ENCODE results near the gene ADCY5.

ADCY5 gene

GRCh38 chr3:123321806-123322205 lies 127.1 kb downstream of the ADCY5 start:
- Histone ChIP-seq H3K27me3 (ENCODE audit: control insufficient read depth, insufficient read depth, low read length) (no peaks in the 10 kb centered on the region; the same call in 1 of the 2 replicates), H3K9ac (ENCODE audit: low read length) (no peak overlapping the region), H3K27ac (ENCODE audit: low read depth, low read length) (no peak overlapping the region), H3K4me1 (ENCODE audit: control insufficient read depth, insufficient read depth, low read length) (peaks cover 32% of the 10 kb centered on the region), H3K36me3 (ENCODE audit: control insufficient read depth, insufficient read depth, low read length) (no peaks in the 10 kb centered on the region), H3K9me3 (ENCODE audit: control insufficient read depth, insufficient read depth, low read depth, low read length) (no peaks in the 10 kb centered on the region), H3K4me3 (ENCODE audit: low read depth, low read length) (no peak overlapping the region)

GRCh38 chr3:123320221-123320620 lies 128.7 kb downstream of the ADCY5 start:
- Histone ChIP-seq H3K27ac (ENCODE audit: low read depth, low read length) (no peak overlapping the region), H3K4me1 (ENCODE audit: control insufficient read depth, insufficient read depth, low read length) (peaks cover 45% of the 10 kb centered on the region), H3K9me3 (ENCODE audit: control insufficient read depth, insufficient read depth, low read depth, low read length) (no peaks in the 10 kb centered on the region), H3K36me3 (ENCODE audit: control insufficient read depth, insufficient read depth, low read length) (no peaks in the 10 kb centered on the region), H3K4me3 (ENCODE audit: low read depth, low read length) (0 out of 2 replicates have a peak overlapping the region, but pooled peaks have one; percentile 9), H3K27me3 (ENCODE audit: control insufficient read depth, insufficient read depth, low read length) (no peaks in the 10 kb centered on the region; the same call in 1 of the 2 replicates), H3K9ac (ENCODE audit: low read length) (no peak overlapping the region)

GRCh38 chr3:123319760-123320159 lies 129.1 kb downstream of the ADCY5 start:
- peak overlapping the region; percentile 9 for H3K4me3 ChIP-seq (ENCODE audit: low read depth, low read length)
- H3K9ac ChIP-seq (ENCODE audit: low read length) = no peak overlapping the region
- no peaks in the 10 kb centered on the region; the same call in 1 of the 2 replicates for H3K27me3 ChIP-seq (ENCODE audit: control insufficient read depth, insufficient read depth, low read length)
- H3K27ac ChIP-seq (ENCODE audit: low read depth, low read length) = no peak overlapping the region
- no peaks in the 10 kb centered on the region for H3K36me3 ChIP-seq (ENCODE audit: control insufficient read depth, insufficient read depth, low read length)
- no peaks in the 10 kb centered on the region for H3K9me3 ChIP-seq (ENCODE audit: control insufficient read depth, insufficient read depth, low read depth, low read length)
- H3K4me1 ChIP-seq (ENCODE audit: control insufficient read depth, insufficient read depth, low read length) = peaks cover 50% of the 10 kb centered on the region

- Histone ChIP-seq H3K4me1 (ENCODE audit: control insufficient read depth, insufficient read depth, low read length) (peaks cover 64% of the 10 kb centered on the region), H3K36me3 (ENCODE audit: control insufficient read depth, insufficient read depth, low read length) (no peaks in the 10 kb centered on the region), H3K27ac (ENCODE audit: low read depth, low read length) (no peak overlapping the region), H3K27me3 (ENCODE audit: control insufficient read depth, insufficient read depth, low read length) (no peaks in the 10 kb centered on the region; the same call in 1 of the 2 replicates), H3K9ac (ENCODE audit: low read length) (no peak overlapping the region), H3K4me3 (ENCODE audit: low read depth, low read length) (no peak overlapping the region), H3K9me3 (ENCODE audit: control insufficient read depth, insufficient read depth, low read depth, low read length) (no peaks in the 10 kb centered on the region)
These were observed 130.5 kb downstream of the ADCY5 start for GRCh38 chr3:123318374-123318773.

- H3K36me3 ChIP-seq (ENCODE audit: control insufficient read depth, insufficient read depth, low read length) = no peaks in the 10 kb centered on the region
- H3K9ac ChIP-seq (ENCODE audit: low read length) = no peak overlapping the region
- no peaks in the 10 kb centered on the region; the same call in 1 of the 2 replicates for H3K27me3 ChIP-seq (ENCODE audit: control insufficient read depth, insufficient read depth, low read length)
- peaks cover 65% of the 10 kb centered on the region for H3K4me1 ChIP-seq (ENCODE audit: control insufficient read depth, insufficient read depth, low read length)
- H3K4me3 ChIP-seq (ENCODE audit: low read depth, low read length) = no peak overlapping the region
- H3K27ac ChIP-seq (ENCODE audit: low read depth, low read length) = no peak overlapping the region
- no peaks in the 10 kb centered on the region for H3K9me3 ChIP-seq (ENCODE audit: control insufficient read depth, insufficient read depth, low read depth, low read length)
These were observed 131.2 kb downstream of the ADCY5 start for GRCh38 chr3:123317716-123318115.

- peak overlapping the region; percentile 38 for H3K4me3 ChIP-seq (ENCODE audit: low read depth, low read length)
- no peaks in the 10 kb centered on the region for H3K36me3 ChIP-seq (ENCODE audit: control insufficient read depth, insufficient read depth, low read length)
- no peaks in the 10 kb centered on the region for H3K9me3 ChIP-seq (ENCODE audit: control insufficient read depth, insufficient read depth, low read depth, low read length)
- H3K4me1 ChIP-seq (ENCODE audit: control insufficient read depth, insufficient read depth, low read length) = peaks cover 73% of the 10 kb centered on the region
- peak overlapping the region; percentile 87 for H3K27ac ChIP-seq (ENCODE audit: low read depth, low read length)
- H3K9ac ChIP-seq (ENCODE audit: low read length) = peak overlapping the region; percentile 56
- no peaks in the 10 kb centered on the region for H3K27me3 ChIP-seq (ENCODE audit: control insufficient read depth, insufficient read depth, low read length)
These were observed 133.7 kb downstream of the ADCY5 start for GRCh38 chr3:123315271-123315595.

GRCh38 chr3:123314359-123315270 lies 134.3 kb downstream of the ADCY5 start:
- Histone ChIP-seq H3K36me3 (ENCODE audit: control insufficient read depth, insufficient read depth, low read length) (no peaks in the 10 kb centered on the region), H3K9me3 (ENCODE audit: control insufficient read depth, insufficient read depth, low read depth, low read length) (no peaks in the 10 kb centered on the region), H3K4me3 (ENCODE audit: low read depth, low read length) (peak overlapping the region; percentile 38), H3K27me3 (ENCODE audit: control insufficient read depth, insufficient read depth, low read length) (no peaks in the 10 kb centered on the region), H3K27ac (ENCODE audit: low read depth, low read length) (peak overlapping the region; percentile 87), H3K9ac (ENCODE audit: low read length) (peak overlapping the region; percentile 56), H3K4me1 (ENCODE audit: control insufficient read depth, insufficient read depth, low read length) (peaks cover 66% of the 10 kb centered on the region)

GRCh38 chr3:123313889-123314288 lies 135.0 kb downstream of the ADCY5 start:
- no peaks in the 10 kb centered on the region for H3K27me3 ChIP-seq (ENCODE audit: control insufficient read depth, insufficient read depth, low read length)
- H3K27ac ChIP-seq (ENCODE audit: low read depth, low read length) = 0 out of 2 replicates have a peak overlapping the region, but pooled peaks have one; percentile 87
- H3K4me3 ChIP-seq (ENCODE audit: low read depth, low read length) = peak overlapping the region; percentile 38
- H3K9ac ChIP-seq (ENCODE audit: low read length) = peak overlapping the region; percentile 35
- H3K9me3 ChIP-seq (ENCODE audit: control insufficient read depth, insufficient read depth, low read depth, low read length) = no peaks in the 10 kb centered on the region
- no peaks in the 10 kb centered on the region for H3K36me3 ChIP-seq (ENCODE audit: control insufficient read depth, insufficient read depth, low read length)
- H3K4me1 ChIP-seq (ENCODE audit: control insufficient read depth, insufficient read depth, low read length) = peaks cover 62% of the 10 kb centered on the region

GRCh38 chr3:123312331-123313265 lies 136.3 kb downstream of the ADCY5 start:
- Histone ChIP-seq H3K4me3 (ENCODE audit: low read depth, low read length) (no peak overlapping the region), H3K9me3 (ENCODE audit: control insufficient read depth, insufficient read depth, low read depth, low read length) (no peaks in the 10 kb centered on the region), H3K27me3 (ENCODE audit: control insufficient read depth, insufficient read depth, low read length) (no peaks in the 10 kb centered on the region), H3K27ac (ENCODE audit: low read depth, low read length) (no peak overlapping the region), H3K9ac (ENCODE audit: low read length) (no peak overlapping the region), H3K36me3 (ENCODE audit: control insufficient read depth, insufficient read depth, low read length) (no peaks in the 10 kb centered on the region), H3K4me1 (ENCODE audit: control insufficient read depth, insufficient read depth, low read length) (peaks cover 62% of the 10 kb centered on the region)

GRCh38 chr3:123311201-123311600 lies 137.7 kb downstream of the ADCY5 start:
- peaks cover 58% of the 10 kb centered on the region for H3K4me1 ChIP-seq (ENCODE audit: control insufficient read depth, insufficient read depth, low read length)
- no peaks in the 10 kb centered on the region for H3K36me3 ChIP-seq (ENCODE audit: control insufficient read depth, insufficient read depth, low read length)
- no peak overlapping the region for H3K27ac ChIP-seq (ENCODE audit: low read depth, low read length)
- no peaks in the 10 kb centered on the region for H3K27me3 ChIP-seq (ENCODE audit: control insufficient read depth, insufficient read depth, low read length)
- H3K9ac ChIP-seq (ENCODE audit: low read length) = no peak overlapping the region
- H3K4me3 ChIP-seq (ENCODE audit: low read depth, low read length) = no peak overlapping the region
- no peaks in the 10 kb centered on the region for H3K9me3 ChIP-seq (ENCODE audit: control insufficient read depth, insufficient read depth, low read depth, low read length)
